Measurements from ENCODE around the gene PCSK5.
"Not testable (repeated sequence)": the region's sequence is repeated elsewhere in the genome, so short reads cannot be mapped to it uniquely, and the experiment has no call there.

The PCSK5 gene

DNA sequence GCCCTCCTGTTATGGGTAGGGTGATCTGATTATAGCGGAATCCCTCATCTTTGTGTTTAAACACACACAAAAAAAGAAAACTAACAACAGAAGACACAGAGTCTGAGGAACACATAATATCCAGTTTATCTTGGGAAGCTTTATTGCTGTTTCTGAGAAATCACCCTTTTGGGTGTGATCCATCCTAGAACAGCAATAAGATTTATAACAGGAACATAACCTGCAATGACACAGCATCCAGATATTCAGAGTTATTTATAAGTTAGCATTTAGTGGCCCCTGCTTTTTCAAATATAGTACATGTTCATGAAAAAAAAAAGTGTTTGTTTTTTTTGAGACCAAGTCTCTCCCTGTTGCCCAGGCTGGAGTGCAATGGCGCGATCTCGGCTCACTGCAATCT is 423.8 kb downstream of the PCSK5 start:
- no peak for DNase-seq (ENCODE audit: low spot score)

DNA sequence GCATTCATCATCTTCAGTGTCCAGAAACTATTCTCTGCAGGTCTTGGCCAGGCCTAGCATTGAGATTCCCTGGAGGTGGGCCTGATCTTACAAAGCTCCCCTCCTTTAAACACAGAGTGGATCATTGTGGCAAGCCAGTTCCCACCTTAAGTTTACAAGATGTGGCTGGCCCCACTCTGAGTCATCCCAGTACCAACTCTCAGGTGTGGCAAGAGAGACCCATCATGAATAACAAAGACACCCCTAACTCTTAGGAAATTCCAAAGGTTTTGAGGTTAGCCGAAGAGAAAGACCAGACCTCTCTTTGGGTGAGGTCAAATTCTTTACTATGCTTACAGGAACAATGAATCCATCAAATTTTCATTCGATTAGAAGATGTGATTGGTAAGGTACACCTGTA is 425.6 kb downstream of the PCSK5 start:
- DNase-seq (ENCODE audit: low spot score): no peak

- not testable (repeated sequence) for DNase-seq (ENCODE audit: low spot score)
Measured at GRCh38 chr9:76319466-76319865, 429.0 kb downstream of the PCSK5 start.

GRCh38 chr9:76321195-76321828 is 430.8 kb downstream of the PCSK5 start:
- DNase-seq (ENCODE audit: low spot score): peak; percentile 74

DNA sequence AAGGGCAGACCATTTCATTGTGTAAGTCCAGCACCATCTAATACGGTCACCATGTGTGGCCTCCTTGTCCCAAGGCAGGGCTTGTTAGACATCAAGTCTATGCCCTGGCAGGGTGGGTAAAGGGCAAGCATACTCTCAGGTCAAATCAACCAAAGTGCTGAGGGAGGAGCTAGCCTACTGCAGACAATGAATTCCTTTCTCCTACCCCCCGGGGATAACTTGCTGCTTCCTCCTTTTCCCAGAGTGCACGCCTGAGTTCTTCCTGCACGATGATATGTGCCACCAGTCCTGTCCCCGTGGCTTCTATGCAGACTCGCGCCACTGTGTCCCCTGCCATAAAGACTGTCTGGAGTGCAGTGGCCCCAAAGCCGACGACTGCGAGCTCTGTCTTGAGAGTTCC is 432.3 kb downstream of the PCSK5 start:
- DNase-seq (ENCODE audit: low spot score): no peak

GRCh38 chr9:76323490-76323889 is 433.0 kb downstream of the PCSK5 start:
- no peak for DNase-seq (ENCODE audit: low spot score)

DNA sequence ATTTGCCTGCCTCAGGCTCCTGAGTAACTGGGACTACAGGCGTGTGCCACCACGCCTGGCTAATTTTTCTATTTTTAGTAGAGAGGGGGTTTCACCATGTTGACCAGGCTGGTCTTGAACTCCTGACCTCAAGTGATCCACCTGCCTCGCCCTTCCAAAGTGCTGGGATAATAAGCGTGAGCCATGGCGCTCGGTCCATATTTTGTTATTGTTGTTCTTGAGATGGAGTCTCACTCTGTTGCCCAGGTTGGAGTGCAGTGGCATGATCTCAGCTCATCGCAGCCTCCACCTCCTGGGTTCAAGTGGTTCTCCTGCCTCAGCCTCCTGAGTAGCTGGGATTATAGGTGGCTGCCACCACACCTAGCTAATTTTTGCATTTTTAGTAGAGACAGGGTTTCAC is 433.6 kb downstream of the PCSK5 start:
- not testable (repeated sequence) for DNase-seq (ENCODE audit: low spot score)

- no peak for DNase-seq (ENCODE audit: low spot score)
Measured at GRCh38 chr9:76330034-76330433, 439.6 kb downstream of the PCSK5 start.

- DNase-seq (ENCODE audit: low spot score): no peak
Measured at GRCh38 chr9:76333388-76333787, 442.9 kb downstream of the PCSK5 start.

GRCh38 chr9:76333964-76334363 is 443.5 kb downstream of the PCSK5 start:
- no peak for DNase-seq (ENCODE audit: low spot score)

GRCh38 chr9:76336027-76336426 is 445.6 kb downstream of the PCSK5 start:
- DNase-seq (ENCODE audit: low spot score): no peak

DNA sequence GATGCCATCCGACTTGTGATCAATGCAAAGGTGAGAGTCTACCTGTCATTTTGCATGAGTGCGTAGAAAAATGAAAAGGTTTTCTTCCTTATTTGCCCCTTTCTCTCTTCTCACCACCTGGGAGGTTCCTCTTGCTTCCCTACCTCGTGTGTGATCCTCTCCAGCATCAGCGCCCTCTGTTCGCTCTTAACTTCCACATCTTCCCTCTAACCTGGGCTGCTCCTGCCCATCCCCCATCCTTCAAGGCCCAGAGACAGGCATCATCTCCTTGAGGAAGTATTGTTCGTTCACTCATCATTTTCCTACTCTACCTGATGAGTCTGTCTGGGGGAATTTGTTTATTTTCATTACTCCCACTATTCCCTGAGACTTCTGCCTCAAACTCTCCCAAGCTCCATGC is 447.9 kb downstream of the PCSK5 start:
- no peak for DNase-seq (ENCODE audit: low spot score)

- DNase-seq (ENCODE audit: low spot score): no peak
Measured at GRCh38 chr9:76341616-76342015, 451.1 kb downstream of the PCSK5 start.

- DNase-seq (ENCODE audit: low spot score): no peak
Measured at GRCh38 chr9:76342201-76342600, 451.7 kb downstream of the PCSK5 start.

DNA sequence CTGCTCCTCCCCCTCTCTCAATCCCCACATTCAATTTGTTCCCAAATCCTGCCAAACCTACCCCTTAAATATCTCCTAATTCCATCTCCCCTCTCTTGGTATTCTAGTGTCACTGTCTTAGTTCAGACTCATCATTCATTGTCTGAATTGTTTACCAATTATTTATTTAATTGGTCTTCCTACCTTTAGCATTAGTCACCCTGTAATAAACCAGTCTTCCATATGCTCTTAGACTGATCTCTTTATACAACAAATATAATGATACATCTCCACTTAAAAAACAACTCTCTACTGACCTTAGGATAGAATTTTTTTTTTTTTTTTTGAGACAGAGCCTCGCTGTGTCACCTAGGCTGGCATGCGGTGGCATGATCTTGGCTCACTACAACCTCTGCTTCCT is 452.4 kb downstream of the PCSK5 start:
- DNase-seq (ENCODE audit: low spot score): no peak

- DNase-seq (ENCODE audit: low spot score): no peak
Measured at GRCh38 chr9:76349865-76350264, 459.4 kb downstream of the PCSK5 start.

- DNase-seq (ENCODE audit: low spot score): no peak
Measured at GRCh38 chr9:76351006-76351405, 460.5 kb downstream of the PCSK5 start.

- no peak for DNase-seq (ENCODE audit: low spot score)
Measured at GRCh38 chr9:76352026-76352620, 461.6 kb downstream of the PCSK5 start.

DNA sequence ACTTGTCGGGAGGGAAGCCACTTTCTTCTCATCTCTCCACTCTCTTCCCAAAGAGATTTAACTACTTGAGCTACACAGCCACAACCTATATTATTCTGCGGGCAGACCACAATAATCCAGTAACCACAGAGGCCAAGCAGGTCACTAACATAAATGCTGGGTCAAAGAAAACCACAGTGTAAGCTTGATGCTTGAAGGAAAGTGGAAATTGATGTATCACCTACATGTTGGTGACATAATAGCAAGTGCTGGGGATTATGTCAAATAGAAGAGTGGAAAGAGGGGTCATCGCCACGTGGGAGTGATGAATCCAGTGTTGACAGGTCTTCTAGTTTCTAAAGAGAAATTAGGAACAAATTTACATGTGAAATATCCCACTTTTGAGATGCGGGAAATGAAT is 462.8 kb downstream of the PCSK5 start:
- no peak for DNase-seq (ENCODE audit: low spot score)

- no peak for DNase-seq (ENCODE audit: low spot score)
Measured at GRCh38 chr9:76354221-76354620, 463.7 kb downstream of the PCSK5 start.

DNA sequence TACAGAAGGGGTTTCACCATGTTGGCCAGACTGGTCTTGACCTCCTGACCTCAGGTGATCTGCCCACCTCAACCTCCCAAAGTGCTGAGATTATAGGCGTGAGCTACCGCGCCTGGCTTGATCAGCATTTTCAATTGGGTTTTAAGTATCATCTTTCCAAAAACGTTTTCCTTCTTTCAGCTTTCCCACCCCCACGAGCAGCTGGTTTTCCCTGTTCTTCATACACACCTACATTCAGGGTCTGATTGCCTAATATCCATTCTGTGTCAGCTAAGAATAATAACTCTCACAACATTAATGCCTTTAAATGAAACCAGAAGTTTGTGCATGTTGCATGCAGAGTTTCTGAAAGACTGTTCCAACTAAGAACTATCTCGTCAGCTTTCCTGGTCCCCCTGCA is 465.4 kb downstream of the PCSK5 start:
- DNase-seq (ENCODE audit: low spot score): no peak

GRCh38 chr9:76357555-76357954 is 467.1 kb downstream of the PCSK5 start:
- no peak for DNase-seq (ENCODE audit: low spot score)

DNA sequence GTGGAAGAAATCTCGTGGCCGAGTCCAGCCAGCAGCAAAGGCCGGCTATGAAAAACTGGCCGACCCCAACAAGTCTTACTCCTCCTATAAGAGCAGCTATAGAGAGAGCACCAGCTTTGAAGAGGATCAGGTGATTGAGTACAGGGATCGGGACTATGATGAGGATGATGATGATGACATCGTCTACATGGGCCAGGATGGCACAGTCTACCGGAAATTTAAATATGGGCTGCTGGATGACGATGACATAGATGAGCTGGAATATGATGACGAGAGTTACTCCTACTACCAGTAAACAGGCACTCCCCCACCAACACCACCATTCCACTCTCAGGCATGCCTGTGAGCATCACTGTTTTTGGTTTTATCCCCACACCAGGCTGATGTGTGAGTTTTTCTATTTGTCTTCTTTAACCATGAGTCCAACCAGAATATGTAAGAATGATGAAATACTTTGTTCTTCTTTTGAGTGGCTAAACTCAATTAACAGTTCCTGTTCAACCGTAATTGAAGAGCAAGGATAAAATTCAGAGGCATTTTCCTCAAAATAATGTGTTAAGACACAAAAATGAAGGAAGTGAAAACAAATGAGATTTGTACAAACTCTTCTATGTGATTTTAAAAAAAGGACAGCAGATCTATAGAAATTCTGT is 468.3 kb downstream of the PCSK5 start:
- DNase-seq (ENCODE audit: low spot score): no peak

GRCh38 chr9:76359365-76359764 is 468.9 kb downstream of the PCSK5 start:
- DNase-seq (ENCODE audit: low spot score): no peak
